Left lung (tissue), 10 donors: ENCODE measurements around the gene SLC26A4. TPM values are rescaled to one million over a fixed set of nuclear protein-coding genes. Genes with fewer than 3 reads are reported as not detected.

ENCODE experiments used
- ATAC-seq: fragments of 200-7000 bp; cut with Tn5 transposase; one replicate; pipeline ENCODE4 v1.9.1; 2020; ENCODE audit warnings: moderate library complexity
- DNase-seq, 4 donors: peaks; one replicate each; pipeline ENCODE4 v3.0.0-alpha.2; 2013 to 2020
- H3K27ac ChIP-seq, 2 donors: fragments of 200-600 bp; sonication (generic) in 1 of 2; one replicate each; pipeline versions ENCODE4 v1.5.0 to v1.8.0; 2020 to 2021
- H3K27me3 ChIP-seq, 2 donors: fragments of 200-600 bp; sonication (generic) in 1 of 2; one replicate each; pipeline versions ENCODE4 v1.5.0 to v1.8.0; 2020 to 2021
- H3K36me3 ChIP-seq, 2 donors: fragments of 200-600 bp; sonication (generic) in 1 of 2; one replicate each; pipeline versions ENCODE4 v1.5.0 to v1.8.0; 2020 to 2021
- H3K4me1 ChIP-seq, 2 donors: fragments of 200-600 bp; one replicate each; pipeline ENCODE4 v1.8.0; 2021
- H3K4me3 ChIP-seq, 2 donors: fragments of 200-600 bp; sonication (generic) in 1 of 2; one replicate each; pipeline versions ENCODE4 v1.5.0 to v1.8.0; 2020 to 2021; ENCODE audit warnings: mild to moderate bottlenecking in 1 of 2
- H3K9me3 ChIP-seq, 2 donors: fragments of 200-600 bp; sonication (generic) in 1 of 2; one replicate each; pipeline versions ENCODE4 v1.5.0 to v1.8.0; 2020 to 2021
- CTCF ChIP-seq, 2 donors: fragments of 200-600 bp; sonication (generic) in 1 of 2; IDR thresholded peaks; one replicate each; pipeline versions ENCODE4 v1.5.0 to v1.8.0; 2021; ENCODE audit warnings: antibody characterized with exemption in 2 of 2
- intact Hi-C, 2 donors: fragments of 100-400 bp; cut with DNase I; formaldehyde crosslinking; loops; one replicate each; pipeline versions ENCODE4 v1.11.2 to v1.14.2; 2022
- polyA plus RNA-seq, 6 donors: library from polyadenylated mRNA; unstranded; fragments of 120-200 nt; gene quantifications; one replicate each; pipeline ENCODE4 v1.2.1, GENCODE V29; 2013; ENCODE audit not compliant: insufficient read length in 6 of 6
- total RNA-seq, 2 donors: library from RNA; stranded (reverse); fragmentation: NEBNext Ultra II Directional; extraction: Animal tissue kit (Norgen Biotek cat#: 25700); gene quantifications; one replicate each; pipeline ENCODE4 v1.2.1, GENCODE V29; 2021
- donor health status: DM: no; HTN: yes; CAD: no.
- donor health status: DM: no; HTN: no; CAD: no.

SLC26A4 gene
- total and polyA plus RNA-seq, 8 donors, result 0.82 to 2.5 (median 1.3) TPM

DNA sequence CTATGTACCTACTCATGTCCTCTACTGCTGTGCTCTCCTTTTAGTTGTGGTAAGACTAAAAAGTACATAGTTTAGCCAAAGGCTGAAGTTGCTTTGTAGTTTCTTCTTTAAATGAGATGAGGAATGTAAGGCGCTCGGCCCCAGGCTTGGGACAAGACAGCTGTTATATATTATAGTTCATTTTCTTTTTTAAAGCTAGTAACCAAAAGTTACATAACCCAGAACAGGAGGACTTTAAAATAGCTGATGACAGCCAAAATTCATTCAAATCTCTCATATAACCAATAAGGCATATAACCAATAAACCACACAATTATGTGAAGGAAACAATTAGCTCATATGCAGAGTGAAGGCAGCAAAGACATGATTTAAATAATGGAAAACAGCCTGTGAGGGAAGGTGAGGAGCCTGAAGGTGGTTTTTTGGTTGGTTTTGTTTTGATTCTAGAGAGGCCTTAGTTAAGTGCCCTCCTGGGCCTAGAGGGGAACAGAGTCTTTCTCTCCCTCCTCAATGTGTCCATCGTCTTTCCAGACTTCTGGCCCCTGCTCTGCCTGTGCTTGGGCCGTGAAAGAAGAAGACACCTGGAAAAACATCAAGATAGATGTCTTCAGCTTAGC, 35.8 kb downstream of the SLC26A4 start:
- H3K27ac ChIP-seq, result no peak overlapping the region
- H3K9me3 ChIP-seq, result no peaks in the 10 kb centered on the region
- ATAC-seq, result no peak
- no peaks in the 10 kb centered on the region for H3K4me1 ChIP-seq
- H3K36me3 ChIP-seq, result no peaks in the 10 kb centered on the region
- H3K4me3 ChIP-seq, result no peak overlapping the region
- DNase-seq, result no peak
- TF ChIP-seq CTCF (IDR thresholded peaks at IDR 0.05), result no peak
- no peaks in the 10 kb centered on the region for H3K27me3 ChIP-seq
- intact Hi-C loops, result no loop called here

DNA sequence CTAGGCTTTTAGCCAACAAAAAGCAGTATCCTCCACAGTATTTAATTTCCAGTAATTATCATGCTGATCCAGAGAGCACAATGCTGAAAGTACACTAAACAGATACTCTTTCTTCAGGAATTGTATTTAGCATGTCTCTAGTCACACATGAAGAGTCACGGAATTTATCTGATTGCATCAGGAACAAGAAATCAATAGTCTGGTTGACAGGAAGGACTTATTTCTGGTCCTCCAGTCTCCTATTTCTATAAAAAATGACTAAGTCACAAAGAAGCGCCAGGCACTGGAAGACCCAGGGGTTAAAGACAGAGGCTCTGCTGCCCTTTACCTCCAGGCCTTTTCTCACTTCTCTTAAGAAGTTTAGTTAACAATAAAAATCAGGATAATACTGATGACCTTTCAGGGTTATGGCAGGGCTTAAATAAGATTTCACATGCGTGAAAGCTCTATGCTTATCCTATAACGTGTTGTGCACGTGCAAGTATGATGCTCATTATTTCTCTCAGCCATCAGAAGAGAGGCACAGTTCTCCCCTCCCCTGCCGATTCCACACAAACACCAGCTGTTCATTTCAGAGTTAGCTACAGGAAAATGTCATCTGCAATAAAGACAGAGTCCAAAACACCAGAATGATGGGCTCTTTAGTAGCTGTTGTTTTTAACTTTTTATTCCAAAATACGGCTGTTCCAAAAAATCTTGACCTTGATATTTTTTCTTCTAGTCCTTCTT, 36.9 kb downstream of the SLC26A4 start:
- Histone ChIP-seq H3K9me3 (no peaks in the 10 kb centered on the region), H3K4me1 (no peaks in the 10 kb centered on the region), H3K27me3 (no peaks in the 10 kb centered on the region), H3K36me3 (no peaks in the 10 kb centered on the region), H3K27ac (no peak overlapping the region), H3K4me3 (no peak overlapping the region)
- intact Hi-C loops, result no loop called here
- peak in 2 of 4 donors; percentile 25 to 59 for DNase-seq
- ATAC-seq, result no peak
- TF ChIP-seq CTCF (IDR thresholded peaks at IDR 0.05), result no peak

DNA sequence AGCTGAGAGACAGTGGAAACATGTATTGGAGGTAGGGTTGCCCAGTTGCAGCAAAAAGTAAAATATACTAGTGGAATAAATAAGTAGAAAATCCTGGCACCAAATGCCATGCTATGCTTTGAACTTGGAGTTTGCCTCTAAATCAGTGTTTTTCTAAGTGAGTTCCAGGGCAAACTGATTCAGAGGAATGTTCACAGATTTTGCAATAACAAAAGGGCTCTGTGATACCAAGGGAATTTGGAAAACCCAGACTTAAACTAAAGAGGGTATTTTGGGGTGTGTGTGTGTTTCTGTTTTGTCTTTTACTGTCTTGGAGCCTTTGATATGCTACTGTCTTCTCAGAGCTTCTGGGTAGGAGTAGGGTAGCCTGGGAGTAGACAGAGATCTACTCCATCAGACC, 39.9 kb downstream of the SLC26A4 start:
- TF ChIP-seq CTCF (IDR thresholded peaks at IDR 0.05), result no peak
- DNase-seq (no peak), ATAC-seq (no peak)
- H3K9me3 ChIP-seq, result no peaks in the 10 kb centered on the region
- intact Hi-C loops, result no loop called here
- H3K36me3 ChIP-seq, result no peaks in the 10 kb centered on the region
- no peaks in the 10 kb centered on the region for H3K27me3 ChIP-seq
- no peak overlapping the region for H3K27ac ChIP-seq
- H3K4me1 ChIP-seq, result no peaks in the 10 kb centered on the region
- H3K4me3 ChIP-seq, result no peak overlapping the region

DNA sequence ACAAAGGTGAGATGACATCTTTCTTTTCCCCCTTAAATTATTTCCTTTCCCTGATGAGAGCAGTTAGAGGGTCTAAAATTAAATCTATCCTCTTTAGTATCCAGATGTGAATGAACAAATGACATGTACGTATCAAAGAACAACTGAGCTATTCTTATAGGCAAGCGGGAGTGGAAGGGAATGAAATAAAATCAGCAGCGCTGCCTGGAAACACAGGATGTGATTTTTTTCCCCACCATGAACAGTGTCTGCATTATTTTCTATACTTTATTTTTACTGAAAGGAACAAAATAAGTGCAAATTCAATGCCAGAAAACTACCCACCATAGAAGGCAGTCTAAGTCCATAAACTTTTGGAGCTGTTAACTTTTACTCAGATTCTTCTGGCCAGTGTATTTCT, 40.6 kb downstream of the SLC26A4 start:
- H3K4me3 ChIP-seq, result no peak overlapping the region
- no peaks in the 10 kb centered on the region for H3K9me3 ChIP-seq
- TF ChIP-seq CTCF (IDR thresholded peaks at IDR 0.05), result no peak
- no peak for DNase-seq
- no peaks in the 10 kb centered on the region for H3K27me3 ChIP-seq
- intact Hi-C loops, result no loop called here
- H3K36me3 ChIP-seq, result no peaks in the 10 kb centered on the region
- no peak for ATAC-seq
- H3K4me1 ChIP-seq, result no peaks in the 10 kb centered on the region
- no peak overlapping the region for H3K27ac ChIP-seq

GRCh38 chr7:107703219-107703618, 42.6 kb downstream of the SLC26A4 start:
- no peak for TF ChIP-seq CTCF (IDR thresholded peaks at IDR 0.05)
- Histone ChIP-seq H3K4me1 (no peaks in the 10 kb centered on the region), H3K36me3 (no peaks in the 10 kb centered on the region), H3K9me3 (no peaks in the 10 kb centered on the region), H3K4me3 (no peak overlapping the region), H3K27ac (no peak overlapping the region), H3K27me3 (no peaks in the 10 kb centered on the region)
- ATAC-seq (no peak), DNase-seq (no peak)
- intact Hi-C loops, result no loop called here
